Erythroblast (primary cell): ENCODE results near the gene PAFAH1B2.

Experiments used
- GATA1 ChIP-seq: IDR thresholded peaks from 2 replicates; pipeline ENCODE4 v1.6.1; 2011; ENCODE audit warnings: low read depth, mild to moderate bottlenecking, control low read depth, low read length, moderate library complexity
- POLR2A ChIP-seq: IDR thresholded peaks from 2 replicates; pipeline ENCODE4 v1.6.1; 2011; ENCODE audit warnings: mild to moderate bottlenecking, low read length

DNA sequence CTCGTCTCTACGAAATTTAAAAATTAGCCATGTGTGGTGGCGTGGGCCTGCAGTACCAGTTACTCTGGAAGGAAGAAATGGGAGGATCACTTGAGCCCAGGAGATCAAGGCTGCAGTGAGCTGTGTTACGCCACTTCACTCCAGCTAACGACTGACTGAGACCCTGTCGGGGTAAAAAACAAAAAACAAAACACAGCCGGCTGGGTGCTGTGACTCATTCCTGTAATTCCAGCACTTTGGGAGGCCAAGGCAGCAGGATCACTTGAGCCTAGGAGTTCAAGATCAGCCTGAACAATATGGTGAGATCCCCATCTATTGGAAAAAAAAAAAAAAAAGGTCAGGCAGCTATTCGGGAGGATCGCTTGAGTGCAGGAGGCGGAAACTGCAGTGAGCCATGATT lies 2.4 kb downstream of the PAFAH1B2 start:
- TF ChIP-seq POLR2A = no peak
- no peak for TF ChIP-seq GATA1
